ENCODE results near the gene NGB. TPM values are rescaled to one million over a fixed set of nuclear protein-coding genes. Genes with fewer than 3 reads are reported as not detected.

NGB gene
- total and polyA plus RNA-seq, 2 donors (not counting 3 experiments of a cell fraction or from before 2014, with no cell fraction given), result not detected

DNA sequence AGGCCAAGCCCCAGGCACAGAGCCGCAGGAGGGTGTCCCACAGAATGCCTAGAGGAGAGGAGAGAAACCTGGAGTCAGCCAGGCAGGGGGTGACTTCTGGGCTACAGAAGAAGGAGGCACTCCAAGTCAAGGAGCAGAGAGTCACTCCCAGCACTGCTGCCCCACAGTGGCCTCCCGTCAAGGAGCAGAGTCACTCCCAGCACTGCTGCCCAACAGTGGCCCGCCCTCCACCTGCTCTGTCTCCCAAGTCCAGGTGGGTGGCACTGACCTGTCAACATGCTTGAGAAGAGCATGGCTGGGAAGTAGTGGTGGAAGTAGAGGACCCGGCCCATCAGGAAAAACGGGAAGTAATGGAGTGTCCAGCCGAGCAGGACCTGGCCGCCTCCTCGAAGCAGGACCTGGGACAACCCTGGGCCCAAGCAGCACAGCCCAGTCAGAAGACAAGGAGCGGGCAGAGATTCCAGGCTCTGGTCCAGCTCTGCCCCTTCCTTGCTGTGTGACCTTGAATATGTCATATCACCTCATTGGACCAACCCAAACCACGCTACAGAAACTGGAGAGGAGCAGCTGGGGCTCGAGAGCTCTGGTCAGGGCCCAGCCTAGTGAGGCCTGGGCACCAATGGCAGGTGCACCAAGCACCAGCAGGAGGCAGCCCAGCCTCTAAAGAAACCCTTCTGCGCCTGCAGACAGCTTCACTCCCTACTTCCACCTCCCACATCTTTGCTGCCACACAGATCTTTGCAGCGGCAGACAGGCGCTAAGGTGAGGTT, 7.6 kb upstream of the NGB start:
- Histone ChIP-seq H3K9me3 (replicated peaks; ENCODE audit: control insufficient read depth, insufficient read depth, low read length) (no peaks in the 10 kb centered on the region), H2AFZ (ENCODE audit: low read depth, low read length) (no peak overlapping the region), H3K9me1 (replicated peaks; ENCODE audit: control insufficient read depth, extremely low read depth, insufficient read depth, low read length) (no peaks in the 10 kb centered on the region), H3K79me2 (ENCODE audit: control insufficient read depth, insufficient read depth, low read length) (no peaks in the 10 kb centered on the region), H3K4me1 (ENCODE audit: control insufficient read depth, extremely low read depth, insufficient read depth, low read length) (no peaks in the 10 kb centered on the region), H3K4me2 (ENCODE audit: insufficient read depth, low read length) (no peak overlapping the region), H4K20me1 (replicated peaks; ENCODE audit: control insufficient read depth, extremely low read depth, insufficient read depth, low read length) (no peaks in the 10 kb centered on the region), H3K27me3 (ENCODE audit: control insufficient read depth in 2 of 2, insufficient read depth in 2 of 2, low read length in 2 of 2) (no peaks in the 10 kb centered on the region), H3K27ac (ENCODE audit: insufficient read depth, low read depth, low read length) (no peak overlapping the region), H3K9ac (replicated peaks; ENCODE audit: extremely low read depth, insufficient read depth, low read length) (no peak overlapping the region), H3K36me3 (ENCODE audit: control insufficient read depth in 2 of 2, extremely low read depth in 1 of 2, insufficient read depth in 2 of 2, low read length in 2 of 2) (peaks cover 4 to 7% of the 10 kb centered on the region in 2 experiments), H3K4me3 (replicated peaks in 1 of 3; ENCODE audit: insufficient read depth in 1 of 3, low read depth in 1 of 3, low read length in 3 of 3) (no peak overlapping the region)
- FAIRE-seq (no peak), DNase-seq (ENCODE audit: low read depth, low spot score) (no peak)
- POLR2A ChIA-PET, result no interaction called here
- no TSS peak for BruUV-seq (replicated peaks)
- CTCF ChIA-PET, result interaction anchor here (1.4 kb wide), 1 partner anchor 37 kb away, joined by 13 read pairs; no protein-coding TSS in a partner anchor
- intact Hi-C loops (cut with micrococcal nuclease), result no loop called here
- dilution Hi-C loops (cut with MboI; ENCODE audit: extremely low pct_ligation_motif_present, low sequenced_read_pairs), result no loop called here
- TF ChIP-seq POLR2AphosphoS5 (IDR thresholded peaks at IDR 0.05; ENCODE audit: insufficient read depth, low read depth, low read length), result no peak
- no peak for TF ChIP-seq MAX (IDR thresholded peaks at IDR 0.05; ENCODE audit: insufficient read depth, insufficient read length)
- TF ChIP-seq CTCF (IDR thresholded peaks at IDR 0.05; ENCODE audit: extremely low read depth in 1 of 2, insufficient read depth in 1 of 2, low read depth in 1 of 2, low read length in 2 of 2), result no peak
- no peak for TF ChIP-seq FOS (IDR thresholded peaks at IDR 0.05; ENCODE audit: borderline replicate concordance, insufficient read depth, low read length)
- TF ChIP-seq GATA2 (IDR thresholded peaks at IDR 0.05; ENCODE audit: insufficient read depth, insufficient read length, low read depth, low read length), result no peak
- no peak for TF ChIP-seq MYC (IDR thresholded peaks at IDR 0.05; ENCODE audit: low read depth, low read length)
